ENCODE results near the gene PIGK.
"Not testable (repeated sequence)": the region's sequence is repeated elsewhere in the genome, so short reads cannot be mapped to it uniquely, and the experiment has no call there.

Gene PIGK

DNA sequence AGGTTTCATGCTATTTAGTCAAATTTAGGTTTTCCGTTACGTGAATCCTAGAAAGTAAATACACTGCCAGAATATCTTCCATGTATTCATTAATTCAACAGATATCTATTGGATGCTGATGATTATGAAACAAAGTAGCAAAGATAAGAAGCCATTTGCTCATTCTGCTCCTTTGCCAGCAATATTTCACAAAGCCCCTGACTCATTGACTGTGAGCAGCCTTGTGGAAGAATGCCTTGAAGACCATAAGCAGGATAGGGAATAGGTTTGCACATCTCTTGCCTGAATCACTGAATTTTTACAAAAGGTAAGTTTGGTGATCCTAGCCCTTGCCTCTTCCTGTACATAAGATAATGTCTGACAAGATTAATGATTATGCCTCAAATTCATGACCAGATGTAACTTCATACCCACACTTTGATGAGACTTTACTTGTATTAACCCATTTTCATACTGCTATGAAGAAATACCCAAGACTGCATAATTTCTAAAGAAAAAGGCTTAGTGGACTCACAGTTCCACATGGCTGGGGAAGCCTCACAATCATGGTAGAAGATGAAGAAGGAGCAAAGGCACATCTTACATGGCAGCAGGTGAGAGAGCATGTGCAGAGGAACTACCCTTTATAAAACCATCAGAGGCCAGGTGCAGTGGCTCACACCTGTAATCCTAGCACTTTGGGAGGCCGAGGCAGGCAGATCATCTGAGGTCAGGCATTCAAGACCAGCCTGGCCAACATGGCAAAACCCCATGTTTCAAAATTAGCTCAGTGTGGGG, 1.6 kb upstream of the PIGK start:
- Mint-ChIP-seq H3K4me3 (peak overlapping the region; percentile 82), H3K4me1 (ENCODE audit: low read depth) (peaks cover 36% of the 10 kb centered on the region), H3K9me3 (ENCODE audit: low read depth) (no peaks in the 10 kb centered on the region), H3K27me3 (no peaks in the 10 kb centered on the region), H3K36me3 (peaks cover 6% of the 10 kb centered on the region), H3K27ac (peak overlapping the region; percentile 23)

DNA sequence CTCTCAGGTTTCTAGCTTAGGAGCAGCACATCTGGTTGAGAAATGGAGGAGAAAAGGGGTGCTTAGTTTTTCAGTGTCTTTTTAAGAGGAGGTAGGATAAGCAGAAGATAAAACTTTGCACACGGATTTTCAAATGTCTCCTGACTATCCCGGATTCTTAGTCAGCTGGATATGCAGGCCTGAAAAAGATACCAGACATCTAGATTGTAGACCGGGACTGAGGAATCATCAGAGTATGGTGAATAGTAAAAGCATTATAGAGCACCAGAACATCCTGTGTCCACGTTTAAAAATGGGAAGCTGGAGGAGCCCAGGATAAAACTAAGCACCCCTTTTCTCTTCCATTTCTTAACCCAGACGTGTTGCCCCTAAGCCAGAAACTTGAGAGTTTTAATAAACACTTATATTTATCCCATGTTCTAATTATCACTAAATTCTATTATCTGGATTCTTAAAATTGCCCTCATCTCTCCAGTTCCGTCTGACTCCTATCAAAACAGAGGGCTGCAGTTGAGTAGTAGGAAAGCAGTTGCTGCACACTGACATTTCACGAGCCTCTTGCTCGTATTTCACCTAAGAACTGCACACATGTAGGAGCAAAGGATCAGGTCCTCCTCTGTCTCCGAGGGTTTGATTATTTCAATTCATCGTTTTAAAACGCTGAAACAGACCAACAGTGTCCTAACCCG, 609 bp downstream of the PIGK start:
- no peaks in the 10 kb centered on the region for H3K27me3 Mint-ChIP-seq
- H3K27ac Mint-ChIP-seq: peak overlapping the region; percentile 94
- peaks cover 4% of the 10 kb centered on the region for H3K36me3 Mint-ChIP-seq
- H3K4me3 Mint-ChIP-seq: peak overlapping the region; percentile 95
- H3K9me3 Mint-ChIP-seq (ENCODE audit: low read depth): no peaks in the 10 kb centered on the region
- H3K4me1 Mint-ChIP-seq (ENCODE audit: low read depth): peaks cover 57% of the 10 kb centered on the region

DNA sequence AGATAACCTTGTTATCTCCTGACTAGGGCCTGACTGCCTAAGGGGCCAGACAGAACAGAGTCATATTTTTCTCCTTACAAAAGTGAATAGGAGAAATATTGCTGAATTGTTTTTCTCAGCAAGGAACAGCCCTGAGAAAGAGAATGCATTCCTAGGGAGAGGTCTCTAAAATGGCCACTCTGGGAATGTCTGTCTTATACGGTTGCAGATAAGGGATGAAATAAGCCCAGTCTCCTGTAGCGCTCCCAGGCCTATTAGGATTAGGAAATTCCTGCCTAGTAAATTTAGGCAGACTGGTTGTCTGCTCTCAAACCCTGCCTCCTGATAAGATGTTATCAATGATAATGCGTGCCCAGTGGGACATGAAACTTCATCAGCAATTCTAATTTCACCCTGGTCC, 15.2 kb downstream of the PIGK start:
- H3K27ac Mint-ChIP-seq; H3K4me3 Mint-ChIP-seq; H3K9me3 Mint-ChIP-seq (ENCODE audit: low read depth); H3K27me3 Mint-ChIP-seq: not testable (repeated sequence)
- peaks cover 31% of the 10 kb centered on the region for H3K36me3 Mint-ChIP-seq
- peaks cover 10% of the 10 kb centered on the region for H3K4me1 Mint-ChIP-seq (ENCODE audit: low read depth)

DNA sequence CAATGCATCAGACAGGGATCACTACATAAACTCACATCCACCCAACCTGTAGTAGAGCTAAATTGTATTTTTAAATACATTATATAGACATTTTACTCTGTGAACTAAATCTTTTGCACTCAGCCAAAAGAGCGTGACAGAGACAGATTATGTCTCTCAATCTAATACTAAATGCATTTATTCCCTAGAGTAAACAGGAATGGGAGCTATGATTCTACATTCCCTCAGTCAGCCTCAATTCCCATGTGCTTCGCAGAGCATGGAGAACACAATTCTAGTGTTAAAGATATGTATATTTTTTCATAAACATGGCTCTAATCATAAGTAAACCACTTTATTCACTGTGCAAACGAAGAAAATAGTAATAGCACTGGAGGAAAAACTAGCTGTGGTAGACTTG, 16.5 kb downstream of the PIGK start:
- H3K27me3 Mint-ChIP-seq: no peaks in the 10 kb centered on the region
- peaks cover 28% of the 10 kb centered on the region for H3K36me3 Mint-ChIP-seq
- H3K9me3 Mint-ChIP-seq (ENCODE audit: low read depth): peaks cover 3% of the 10 kb centered on the region
- peaks cover 10% of the 10 kb centered on the region for H3K4me1 Mint-ChIP-seq (ENCODE audit: low read depth)
- H3K27ac Mint-ChIP-seq: no peak overlapping the region
- no peak overlapping the region for H3K4me3 Mint-ChIP-seq

DNA sequence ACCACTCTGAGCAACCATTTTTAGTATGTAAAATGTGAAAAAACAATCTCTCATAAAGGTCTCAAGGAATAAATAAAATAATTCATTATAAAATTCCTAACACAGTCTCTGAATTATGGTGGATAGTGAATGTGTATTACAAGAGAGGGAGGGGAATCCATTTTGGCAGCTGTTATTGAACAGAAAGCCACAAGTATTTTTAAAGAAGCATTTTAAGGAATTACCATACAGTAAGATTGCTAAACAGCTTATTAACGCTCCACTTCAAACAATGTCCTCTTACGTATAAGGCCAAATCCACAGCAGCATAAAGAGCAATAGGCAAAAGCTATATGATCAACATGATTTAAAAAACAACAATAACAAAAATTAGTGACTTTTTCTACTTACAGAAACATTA, 18.4 kb downstream of the PIGK start:
- Mint-ChIP-seq H3K27me3 (no peaks in the 10 kb centered on the region), H3K36me3 (peaks cover 31% of the 10 kb centered on the region), H3K4me1 (ENCODE audit: low read depth) (peaks cover 16% of the 10 kb centered on the region), H3K27ac (no peak overlapping the region), H3K4me3 (no peak overlapping the region), H3K9me3 (ENCODE audit: low read depth) (peaks cover 3% of the 10 kb centered on the region)

DNA sequence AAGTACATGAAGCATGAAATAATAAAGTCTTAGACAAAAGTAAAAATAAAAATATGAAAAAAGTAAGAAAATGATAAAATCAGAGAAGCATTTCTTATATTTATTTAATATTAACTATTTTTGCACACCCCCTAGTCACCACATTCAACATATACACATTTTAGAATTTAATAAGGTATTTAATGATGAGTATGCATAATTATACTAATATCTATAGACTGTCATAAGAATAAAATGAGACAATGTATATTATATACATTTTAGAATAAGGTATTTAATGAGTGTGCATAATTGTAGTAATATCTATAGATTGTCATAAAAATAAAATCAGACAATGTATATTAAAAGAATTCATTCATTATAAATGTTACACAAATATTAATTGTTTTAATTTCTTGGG, 18.9 kb downstream of the PIGK start:
- H3K9me3 Mint-ChIP-seq (ENCODE audit: low read depth): peaks cover 3% of the 10 kb centered on the region
- H3K27ac Mint-ChIP-seq: no peak overlapping the region
- H3K4me3 Mint-ChIP-seq: no peak overlapping the region
- no peaks in the 10 kb centered on the region for H3K27me3 Mint-ChIP-seq
- H3K4me1 Mint-ChIP-seq (ENCODE audit: low read depth): peaks cover 16% of the 10 kb centered on the region
- H3K36me3 Mint-ChIP-seq: peaks cover 26% of the 10 kb centered on the region

DNA sequence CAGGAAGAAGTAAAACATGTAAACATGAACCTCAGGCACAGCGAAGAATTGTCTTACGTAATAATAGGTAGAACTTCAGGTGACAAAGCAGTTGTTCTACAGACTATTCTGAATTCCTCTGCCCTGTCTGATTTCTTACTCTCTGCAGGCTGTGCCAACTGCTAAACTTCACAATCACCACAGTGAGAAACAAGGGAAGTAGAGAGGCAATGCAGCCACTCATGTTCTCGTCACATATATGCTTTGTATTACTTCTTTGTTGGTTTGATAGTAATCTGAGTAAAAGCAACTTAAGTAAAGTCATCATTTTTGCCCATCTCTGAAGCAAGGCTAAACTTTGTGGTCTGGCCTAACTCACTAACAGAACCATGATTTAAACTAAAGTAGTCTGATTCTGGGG, 21.9 kb downstream of the PIGK start:
- H3K4me1 Mint-ChIP-seq (ENCODE audit: low read depth): peaks cover 31% of the 10 kb centered on the region
- peaks cover 26% of the 10 kb centered on the region for H3K36me3 Mint-ChIP-seq
- no peak overlapping the region for H3K27ac Mint-ChIP-seq
- no peaks in the 10 kb centered on the region for H3K27me3 Mint-ChIP-seq
- H3K9me3 Mint-ChIP-seq (ENCODE audit: low read depth): no peaks in the 10 kb centered on the region
- H3K4me3 Mint-ChIP-seq: no peak overlapping the region

DNA sequence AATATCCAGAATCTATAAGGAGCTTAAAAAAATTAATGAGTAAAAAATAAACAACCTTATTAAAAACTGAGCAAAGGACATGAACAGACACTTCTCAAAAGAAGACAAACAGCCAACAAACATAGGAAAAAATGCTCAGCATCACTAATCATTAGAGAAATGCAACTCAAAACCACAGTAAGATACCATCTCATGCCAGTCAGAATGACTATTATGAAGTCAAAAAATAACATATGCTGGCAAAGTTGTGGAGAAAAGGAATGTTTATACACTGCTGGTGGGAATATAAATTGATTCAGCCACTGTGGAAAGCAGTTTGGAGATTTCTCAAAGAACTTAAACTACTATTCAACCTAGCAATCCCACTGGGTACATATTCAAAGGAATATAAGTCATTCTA, 25.3 kb downstream of the PIGK start:
- H3K4me1 Mint-ChIP-seq (ENCODE audit: low read depth): peaks cover 43% of the 10 kb centered on the region
- H3K27ac Mint-ChIP-seq: no peak overlapping the region
- no peaks in the 10 kb centered on the region for H3K9me3 Mint-ChIP-seq (ENCODE audit: low read depth)
- peaks cover 24% of the 10 kb centered on the region for H3K36me3 Mint-ChIP-seq
- H3K27me3 Mint-ChIP-seq: no peaks in the 10 kb centered on the region
- no peak overlapping the region for H3K4me3 Mint-ChIP-seq

DNA sequence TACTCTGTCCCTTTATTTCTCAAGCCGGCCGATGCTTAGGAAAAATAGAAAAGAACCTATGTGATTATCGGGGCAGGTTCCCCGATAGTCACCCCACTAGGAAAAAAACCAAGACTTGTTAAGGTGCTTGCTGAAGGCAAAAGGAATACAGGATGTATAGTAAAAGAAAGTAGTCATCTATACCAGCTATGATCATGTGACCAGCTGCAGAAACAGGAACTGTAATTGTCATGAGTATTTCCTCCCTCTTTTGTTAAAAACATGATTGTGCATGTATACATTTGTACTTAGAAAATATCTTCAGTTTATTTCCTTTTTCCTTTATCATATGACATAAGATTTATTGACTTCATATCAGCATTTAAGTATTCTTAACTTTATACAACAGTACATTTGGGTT, 30.5 kb downstream of the PIGK start:
- no peak overlapping the region for H3K27ac Mint-ChIP-seq
- peaks cover 35% of the 10 kb centered on the region for H3K36me3 Mint-ChIP-seq
- H3K4me3 Mint-ChIP-seq: no peak overlapping the region
- H3K9me3 Mint-ChIP-seq (ENCODE audit: low read depth): peaks cover 4% of the 10 kb centered on the region
- H3K27me3 Mint-ChIP-seq: no peaks in the 10 kb centered on the region
- peaks cover 31% of the 10 kb centered on the region for H3K4me1 Mint-ChIP-seq (ENCODE audit: low read depth)

DNA sequence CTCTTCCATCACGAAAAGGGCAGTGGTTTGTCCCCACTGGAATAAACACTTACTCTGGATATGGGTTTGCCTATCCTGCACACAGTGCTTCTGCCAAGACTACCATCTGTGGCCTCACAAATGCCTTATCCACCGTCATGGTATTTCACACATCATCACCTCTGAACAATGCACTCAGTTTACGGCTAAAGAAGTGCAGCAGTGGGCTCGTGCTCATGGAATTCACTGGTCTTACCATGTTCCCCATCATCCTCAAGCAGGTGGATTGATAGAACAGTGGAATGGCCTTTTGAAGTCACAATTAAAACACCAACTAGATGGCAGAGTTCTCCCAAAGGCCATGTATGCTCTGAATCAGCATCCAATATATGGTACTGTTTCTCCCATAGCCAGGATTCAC, 32.3 kb downstream of the PIGK start:
- not testable (repeated sequence) for H3K27me3 Mint-ChIP-seq; H3K4me3 Mint-ChIP-seq; H3K9me3 Mint-ChIP-seq (ENCODE audit: low read depth); H3K27ac Mint-ChIP-seq
- Mint-ChIP-seq H3K4me1 (ENCODE audit: low read depth) (peaks cover 22% of the 10 kb centered on the region), H3K36me3 (peaks cover 47% of the 10 kb centered on the region)

DNA sequence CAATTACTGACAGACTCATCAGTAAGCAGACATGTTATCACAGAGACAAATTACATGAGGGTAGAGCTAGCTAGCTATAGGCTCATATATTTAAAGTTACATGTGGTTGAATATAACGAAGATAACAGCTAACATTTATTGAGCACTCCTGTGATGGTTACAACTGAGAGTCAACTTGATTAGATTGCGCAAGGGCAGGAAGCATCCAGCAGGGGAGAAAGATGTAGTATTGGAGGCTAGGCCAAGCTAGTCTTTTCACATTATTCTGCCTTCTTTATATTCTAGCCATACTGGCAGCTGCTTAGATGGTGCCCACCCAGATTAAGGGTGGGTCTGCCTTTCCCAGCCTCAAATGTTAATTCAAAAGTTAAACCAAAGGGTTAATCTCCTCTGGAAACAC, 37.1 kb downstream of the PIGK start:
- no peaks in the 10 kb centered on the region for H3K27me3 Mint-ChIP-seq
- peaks cover 45% of the 10 kb centered on the region for H3K36me3 Mint-ChIP-seq
- no peak overlapping the region for H3K27ac Mint-ChIP-seq
- no peaks in the 10 kb centered on the region for H3K4me1 Mint-ChIP-seq (ENCODE audit: low read depth)
- peaks cover 6% of the 10 kb centered on the region for H3K9me3 Mint-ChIP-seq (ENCODE audit: low read depth)
- H3K4me3 Mint-ChIP-seq: no peak overlapping the region

DNA sequence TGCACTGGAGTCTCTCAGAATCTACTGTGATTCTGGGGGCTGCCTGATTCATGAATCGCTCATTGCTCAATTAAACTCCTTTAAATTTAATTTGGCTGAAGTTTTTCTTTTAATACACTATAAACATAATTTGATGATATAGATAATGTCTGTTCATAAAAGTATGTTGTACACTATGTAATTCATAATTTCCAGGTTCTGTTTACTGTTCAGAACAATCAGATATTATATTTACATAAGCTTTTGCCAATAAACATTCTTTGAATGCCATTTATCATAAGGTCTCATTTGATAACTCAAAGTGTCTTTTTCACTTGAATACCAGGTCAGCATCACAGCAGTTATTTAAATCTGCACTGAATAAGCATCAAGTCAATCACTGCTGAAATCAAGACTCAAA, 39.6 kb downstream of the PIGK start:
- Mint-ChIP-seq H3K27ac (no peak overlapping the region), H3K36me3 (peaks cover 40% of the 10 kb centered on the region), H3K4me3 (no peak overlapping the region), H3K27me3 (no peaks in the 10 kb centered on the region), H3K4me1 (ENCODE audit: low read depth) (no peaks in the 10 kb centered on the region), H3K9me3 (ENCODE audit: low read depth) (peaks cover 6% of the 10 kb centered on the region)

DNA sequence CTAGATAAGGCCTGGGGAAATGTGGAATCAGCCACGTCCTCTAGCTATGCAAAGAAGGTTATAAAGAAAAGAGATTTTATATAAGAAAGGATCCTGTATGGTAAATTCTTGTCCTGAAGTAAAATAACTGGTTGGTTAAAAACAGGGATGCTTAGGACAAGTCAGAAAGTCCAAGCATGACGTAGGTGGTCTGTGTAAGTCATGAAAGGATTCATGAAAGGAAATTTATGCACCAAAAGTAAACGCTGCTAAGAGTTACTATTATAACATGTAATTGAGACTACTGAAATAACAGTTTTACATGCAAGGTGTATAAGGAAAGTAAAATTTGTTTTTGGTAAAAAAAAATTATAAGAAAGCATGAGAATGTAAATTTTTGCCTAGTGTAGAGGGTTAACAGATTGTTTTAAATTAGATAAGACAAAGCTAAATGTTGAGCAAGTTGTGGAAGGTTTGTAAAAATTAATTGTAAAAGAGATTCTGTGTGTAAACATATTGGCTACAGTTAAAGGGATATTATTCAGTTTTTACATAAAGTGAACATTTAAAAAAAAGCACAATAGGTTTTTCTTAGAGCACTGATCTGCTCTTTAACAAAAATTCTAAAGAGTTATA, 43.9 kb downstream of the PIGK start:
- peaks cover 28% of the 10 kb centered on the region for H3K36me3 Mint-ChIP-seq
- H3K4me3 Mint-ChIP-seq: no peak overlapping the region
- H3K4me1 Mint-ChIP-seq (ENCODE audit: low read depth): peaks cover 7% of the 10 kb centered on the region

DNA sequence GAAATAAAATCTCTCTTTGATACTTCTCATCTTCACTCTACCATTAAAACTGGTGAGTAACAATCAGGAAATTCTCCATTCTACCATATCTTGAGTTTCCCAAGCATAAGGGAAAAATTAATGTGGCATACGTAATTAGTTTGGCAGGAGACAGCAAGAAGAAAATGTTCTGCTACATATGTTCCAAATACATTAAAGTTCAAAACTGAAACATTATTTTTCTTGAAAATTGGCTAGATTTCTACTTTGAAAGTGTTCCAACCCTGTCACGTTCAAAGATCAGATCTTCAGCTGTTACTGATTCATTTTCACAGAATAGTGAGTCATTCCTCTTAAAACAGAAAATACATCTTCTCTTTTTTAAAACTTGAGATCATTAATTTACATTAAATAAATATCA, 48.5 kb downstream of the PIGK start:
- no peaks in the 10 kb centered on the region for H3K9me3 Mint-ChIP-seq (ENCODE audit: low read depth)
- peaks cover 17% of the 10 kb centered on the region for H3K36me3 Mint-ChIP-seq
- H3K27ac Mint-ChIP-seq: peak overlapping the region; percentile 81
- H3K27me3 Mint-ChIP-seq: no peaks in the 10 kb centered on the region
- no peak overlapping the region for H3K4me3 Mint-ChIP-seq
- H3K4me1 Mint-ChIP-seq (ENCODE audit: low read depth): peaks cover 25% of the 10 kb centered on the region

More for the DNA sequence above, 43.9 kb downstream of the PIGK start:
- peaks cover 6% of the 10 kb centered on the region for H3K9me3 Mint-ChIP-seq (ENCODE audit: low read depth)
- H3K27me3 Mint-ChIP-seq: no peaks in the 10 kb centered on the region
- no peak overlapping the region for H3K27ac Mint-ChIP-seq

DNA sequence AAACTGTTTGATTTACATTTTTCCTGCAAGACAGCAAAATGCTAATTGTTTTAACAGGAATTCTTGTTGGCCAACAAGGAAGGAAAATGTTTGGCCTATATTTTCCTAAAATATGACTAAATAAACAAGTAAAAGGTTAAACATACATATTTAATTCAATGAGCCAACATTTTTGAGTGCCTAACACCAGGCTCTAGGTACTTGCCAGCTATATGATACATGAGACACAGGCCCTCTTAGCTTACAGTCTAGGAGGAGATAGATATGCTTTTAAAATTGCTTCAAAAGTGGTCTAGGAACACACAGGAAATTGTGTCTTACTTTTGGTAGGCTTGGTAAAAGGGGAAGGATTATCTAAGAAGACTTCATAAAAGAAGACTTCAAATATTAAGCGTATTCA, 50.9 kb downstream of the PIGK start:
- H3K4me3 Mint-ChIP-seq: no peak overlapping the region
- H3K9me3 Mint-ChIP-seq (ENCODE audit: low read depth): no peaks in the 10 kb centered on the region
- H3K27ac Mint-ChIP-seq: no peak overlapping the region
- no peaks in the 10 kb centered on the region for H3K27me3 Mint-ChIP-seq
- peaks cover 25% of the 10 kb centered on the region for H3K4me1 Mint-ChIP-seq (ENCODE audit: low read depth)
- H3K36me3 Mint-ChIP-seq: peaks cover 19% of the 10 kb centered on the region

Measured in activated naive CD8-positive, alpha-beta T cell (primary cell).